ENCODE results near the gene STK32A. TPM values are rescaled to one million over a fixed set of nuclear protein-coding genes. Genes with fewer than 3 reads are reported as not detected.

Gene STK32A
- total RNA-seq, 1 experiment from 2014 or later: 1.2 TPM

DNA sequence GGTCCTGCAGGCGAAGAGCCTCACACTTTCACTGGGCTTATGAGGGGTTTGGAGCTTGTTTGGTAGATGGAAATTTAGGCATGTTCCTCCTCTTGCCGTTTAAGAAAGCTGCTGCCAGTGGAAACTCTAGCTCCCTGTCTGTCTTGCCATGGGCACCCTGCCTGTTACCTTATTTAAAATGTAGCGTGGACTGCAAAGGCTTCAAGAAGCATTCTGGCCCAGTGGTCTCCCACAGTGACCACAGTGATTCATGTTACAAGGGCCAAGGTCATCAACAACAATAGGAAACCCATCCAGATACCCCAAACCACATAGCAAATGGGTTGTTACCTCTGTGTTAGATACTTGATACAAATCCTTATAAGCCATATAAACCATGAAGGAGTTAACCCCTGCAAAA lies 178.4 kb downstream of the STK32A start:
- Histone ChIP-seq H3K9me2 (ENCODE audit: insufficient read depth) (no peaks in the 10 kb centered on the region), H3K27ac (ENCODE audit: low read depth, low read length) (no peak overlapping the region), H4K20me1 (ENCODE audit: insufficient read depth) (no peaks in the 10 kb centered on the region), H3K36me3 (ENCODE audit: control insufficient read depth in 1 of 2, insufficient read depth in 2 of 2, low read length in 2 of 2) (no peaks in the 10 kb centered on the region), H3K9ac (ENCODE audit: low read length) (no peak overlapping the region), H3K79me2 (ENCODE audit: insufficient read depth, low read length) (no peaks in the 10 kb centered on the region), H2AFZ (ENCODE audit: low read depth, low read length, poor library complexity, severe bottlenecking) (no peak overlapping the region), H3K4me2 (ENCODE audit: low read length) (no peak overlapping the region), H3K4me3 (replicated peaks in 1 of 2; ENCODE audit: low read depth in 1 of 2, low read length in 2 of 2) (no peak overlapping the region), H3K4me1 (ENCODE audit: control insufficient read depth in 1 of 2, insufficient read depth in 2 of 2, low read length in 2 of 2) (no peaks in the 10 kb centered on the region), H3K27me3 (ENCODE audit: insufficient read depth, low read length) (no peaks in the 10 kb centered on the region), H3K9me3 (ENCODE audit: control insufficient read depth in 1 of 2, insufficient read depth in 1 of 2, low read depth in 1 of 2, low read length in 2 of 2) (no peaks in the 10 kb centered on the region)
- no peak for TF ChIP-seq EZH2 (IDR thresholded peaks at IDR 0.05)
- ChIA-PET CTCF (no interaction called here), POLR2A (no interaction called here), RAD21 (ENCODE audit: low non-redundant PET in 1 of 2, low total read pairs in 2 of 2, uncharacterized antibody in 2 of 2, unreplicated experiment in 2 of 2) (no interaction called here)
- ATAC-seq: no peak
- no TSS peak for BruUV-seq (replicated peaks)
- no peak for DNase-seq (ENCODE audit: low read depth, low spot score)
- intact Hi-C loops (cut with micrococcal nuclease): no loop called here

DNA sequence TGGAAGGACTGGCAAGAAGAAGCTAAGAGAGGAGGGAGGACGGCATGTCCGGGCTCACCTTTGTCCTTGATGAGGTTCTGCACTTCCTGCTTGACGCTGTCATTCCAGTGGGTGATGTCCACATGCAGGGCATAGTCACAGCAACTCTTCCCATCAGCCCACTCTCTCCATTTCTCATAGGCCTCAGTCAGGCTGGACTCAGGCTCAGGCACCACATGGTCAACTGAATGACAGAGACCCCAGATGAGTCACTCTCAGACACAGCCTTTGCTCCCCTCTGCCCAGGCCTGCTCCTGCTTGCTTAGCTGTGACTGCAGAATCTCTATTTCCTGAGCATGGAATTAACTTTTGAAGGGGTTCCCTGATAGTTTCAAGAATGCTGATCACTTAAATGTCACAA lies 180.8 kb downstream of the STK32A start:
- Histone ChIP-seq H3K9me3 (ENCODE audit: control insufficient read depth in 1 of 2, insufficient read depth in 1 of 2, low read depth in 1 of 2, low read length in 2 of 2) (no peaks in the 10 kb centered on the region), H3K4me3 (replicated peaks in 1 of 2; ENCODE audit: low read depth in 1 of 2, low read length in 2 of 2) (no peak overlapping the region), H3K4me1 (ENCODE audit: control insufficient read depth in 1 of 2, insufficient read depth in 2 of 2, low read length in 2 of 2) (no peaks in the 10 kb centered on the region), H2AFZ (ENCODE audit: low read depth, low read length, poor library complexity, severe bottlenecking) (no peak overlapping the region), H3K4me2 (ENCODE audit: low read length) (no peak overlapping the region), H3K27me3 (ENCODE audit: insufficient read depth, low read length) (no peaks in the 10 kb centered on the region), H3K27ac (ENCODE audit: low read depth, low read length) (no peak overlapping the region), H3K79me2 (ENCODE audit: insufficient read depth, low read length) (no peaks in the 10 kb centered on the region), H3K36me3 (ENCODE audit: control insufficient read depth in 1 of 2, insufficient read depth in 2 of 2, low read length in 2 of 2) (no peaks in the 10 kb centered on the region), H3K9ac (ENCODE audit: low read length) (no peak overlapping the region), H3K9me2 (ENCODE audit: insufficient read depth) (no peaks in the 10 kb centered on the region), H4K20me1 (ENCODE audit: insufficient read depth) (no peaks in the 10 kb centered on the region)
- RAD21 ChIA-PET (ENCODE audit: low non-redundant PET in 1 of 2, low total read pairs in 2 of 2, uncharacterized antibody in 2 of 2, unreplicated experiment in 2 of 2): no interaction called here
- no TSS peak for BruUV-seq (replicated peaks)
- CTCF ChIA-PET: no interaction called here
- intact Hi-C loops (cut with micrococcal nuclease): no loop called here
- TF ChIP-seq CBX3 (IDR thresholded peaks at IDR 0.05; ENCODE audit: low read depth): no peak
- no peak for TF ChIP-seq RAD21 (IDR thresholded peaks at IDR 0.05; ENCODE audit: low read depth)
- TF ChIP-seq, protein P1, sequence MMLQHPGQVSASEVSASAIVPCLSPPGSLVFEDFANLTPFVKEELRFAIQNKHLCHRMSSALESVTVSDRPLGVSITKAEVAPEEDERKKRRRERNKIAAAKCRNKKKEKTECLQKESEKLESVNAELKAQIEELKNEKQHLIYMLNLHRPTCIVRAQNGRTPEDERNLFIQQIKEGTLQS (IDR thresholded peaks at IDR 0.05): no peak
- no peak for TF ChIP-seq EZH2phosphoT487 (IDR thresholded peaks at IDR 0.05; ENCODE audit: borderline replicate concordance)
- TF ChIP-seq CEBPB (IDR thresholded peaks at IDR 0.05; ENCODE audit: low read depth): no peak
- no peak for TF ChIP-seq ZFX (IDR thresholded peaks at IDR 0.05)
- no peak for TF ChIP-seq SIN3A (IDR thresholded peaks at IDR 0.05; ENCODE audit: low read depth)
- POLR2A ChIA-PET: no interaction called here
- ATAC-seq: no peak
- DNase-seq (ENCODE audit: low read depth, low spot score): no peak
